ENCODE data around the gene U2AF1L4.

Gene U2AF1L4

DNA sequence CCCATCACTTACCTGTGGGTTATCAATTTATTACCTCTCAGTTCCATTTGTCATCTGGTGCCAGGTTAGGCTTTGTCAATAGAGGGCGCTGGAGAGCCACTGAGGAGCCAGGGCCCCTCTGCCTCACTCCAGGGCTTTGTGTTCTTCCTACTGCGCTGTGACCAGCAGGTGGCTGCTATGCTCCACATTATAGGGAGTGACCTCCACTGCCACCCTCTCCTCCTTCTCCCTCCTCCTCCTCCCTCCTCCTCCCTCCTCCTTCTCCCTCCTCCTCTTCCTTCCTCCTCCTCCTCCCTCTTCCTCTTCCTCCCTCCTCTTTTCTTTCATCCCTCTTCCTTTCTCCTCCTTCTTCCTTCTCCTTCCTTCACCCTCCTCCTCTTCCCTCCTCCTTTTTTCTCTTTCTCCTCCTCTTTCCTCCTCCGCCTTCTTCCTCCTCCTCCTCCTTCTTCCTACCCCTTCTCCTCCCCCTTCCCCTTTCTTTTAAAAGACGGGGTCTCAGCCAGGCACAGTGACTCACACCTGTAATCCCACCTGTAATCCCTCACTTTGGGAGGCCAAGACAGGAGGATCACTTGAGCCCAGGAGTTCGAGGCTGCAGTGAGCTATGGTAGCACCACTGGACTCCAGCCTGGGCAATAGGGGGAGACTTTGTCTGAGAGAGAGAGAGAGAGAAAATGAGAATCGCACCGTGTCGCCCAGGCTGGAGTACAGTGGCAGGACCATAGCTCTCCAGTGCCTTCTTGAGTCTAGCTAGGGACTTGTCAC, 51.2 kb downstream of the U2AF1L4 start (continued):
- TF ChIP-seq, protein P1, sequence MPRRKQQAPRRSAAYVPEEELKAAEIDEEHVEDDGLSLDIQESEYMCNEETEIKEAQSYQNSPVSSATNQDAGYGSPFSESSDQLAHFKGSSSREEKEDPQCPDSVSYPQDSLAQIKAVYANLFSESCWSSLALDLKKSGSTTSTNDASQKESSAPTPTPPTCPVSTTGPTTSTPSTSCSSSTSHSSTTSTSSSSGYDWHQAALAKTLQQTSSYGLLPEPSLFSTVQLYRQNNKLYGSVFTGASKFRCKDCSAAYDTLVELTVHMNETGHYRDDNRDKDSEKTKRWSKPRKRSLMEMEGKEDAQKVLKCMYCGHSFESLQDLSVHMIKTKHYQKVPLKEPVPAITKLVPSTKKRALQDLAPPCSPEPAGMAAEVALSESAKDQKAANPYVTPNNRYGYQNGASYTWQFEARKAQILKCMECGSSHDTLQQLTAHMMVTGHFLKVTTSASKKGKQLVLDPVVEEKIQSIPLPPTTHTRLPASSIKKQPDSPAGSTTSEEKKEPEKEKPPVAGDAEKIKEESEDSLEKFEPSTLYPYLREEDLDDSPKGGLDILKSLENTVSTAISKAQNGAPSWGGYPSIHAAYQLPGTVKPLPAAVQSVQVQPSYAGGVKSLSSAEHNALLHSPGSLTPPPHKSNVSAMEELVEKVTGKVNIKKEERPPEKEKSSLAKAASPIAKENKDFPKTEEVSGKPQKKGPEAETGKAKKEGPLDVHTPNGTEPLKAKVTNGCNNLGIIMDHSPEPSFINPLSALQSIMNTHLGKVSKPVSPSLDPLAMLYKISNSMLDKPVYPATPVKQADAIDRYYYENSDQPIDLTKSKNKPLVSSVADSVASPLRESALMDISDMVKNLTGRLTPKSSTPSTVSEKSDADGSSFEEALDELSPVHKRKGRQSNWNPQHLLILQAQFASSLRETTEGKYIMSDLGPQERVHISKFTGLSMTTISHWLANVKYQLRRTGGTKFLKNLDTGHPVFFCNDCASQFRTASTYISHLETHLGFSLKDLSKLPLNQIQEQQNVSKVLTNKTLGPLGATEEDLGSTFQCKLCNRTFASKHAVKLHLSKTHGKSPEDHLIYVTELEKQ (tag by site-specific recombination; IDR thresholded peaks at IDR 0.05; ENCODE audit: borderline replicate concordance) = peak; percentile 35; the same call in 1 of the 2 replicates
- TF ChIP-seq ZNF776 (tag by site-specific recombination; IDR thresholded peaks at IDR 0.05; ENCODE audit: borderline replicate concordance) (no peak), ZBTB1 (tag by site-specific recombination; IDR thresholded peaks at IDR 0.05) (peak; percentile 38; the same call in 1 of the 2 replicates), GLIS2 (tag by site-specific recombination; IDR thresholded peaks at IDR 0.05) (no peak), ZNF654 (tag by site-specific recombination; IDR thresholded peaks at IDR 0.05; ENCODE audit: low read depth) (peak; percentile 100)
- TF ChIP-seq, protein P2, sequence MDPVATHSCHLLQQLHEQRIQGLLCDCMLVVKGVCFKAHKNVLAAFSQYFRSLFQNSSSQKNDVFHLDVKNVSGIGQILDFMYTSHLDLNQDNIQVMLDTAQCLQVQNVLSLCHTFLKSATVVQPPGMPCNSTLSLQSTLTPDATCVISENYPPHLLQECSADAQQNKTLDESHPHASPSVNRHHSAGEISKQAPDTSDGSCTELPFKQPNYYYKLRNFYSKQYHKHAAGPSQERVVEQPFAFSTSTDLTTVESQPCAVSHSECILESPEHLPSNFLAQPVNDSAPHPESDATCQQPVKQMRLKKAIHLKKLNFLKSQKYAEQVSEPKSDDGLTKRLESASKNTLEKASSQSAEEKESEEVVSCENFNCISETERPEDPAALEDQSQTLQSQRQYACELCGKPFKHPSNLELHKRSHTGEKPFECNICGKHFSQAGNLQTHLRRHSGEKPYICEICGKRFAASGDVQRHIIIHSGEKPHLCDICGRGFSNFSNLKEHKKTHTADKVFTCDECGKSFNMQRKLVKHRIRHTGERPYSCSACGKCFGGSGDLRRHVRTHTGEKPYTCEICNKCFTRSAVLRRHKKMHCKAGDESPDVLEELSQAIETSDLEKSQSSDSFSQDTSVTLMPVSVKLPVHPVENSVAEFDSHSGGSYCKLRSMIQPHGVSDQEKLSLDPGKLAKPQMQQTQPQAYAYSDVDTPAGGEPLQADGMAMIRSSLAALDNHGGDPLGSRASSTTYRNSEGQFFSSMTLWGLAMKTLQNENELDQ (tag by site-specific recombination; IDR thresholded peaks at IDR 0.05; ENCODE audit: low read depth) = no peak

DNA sequence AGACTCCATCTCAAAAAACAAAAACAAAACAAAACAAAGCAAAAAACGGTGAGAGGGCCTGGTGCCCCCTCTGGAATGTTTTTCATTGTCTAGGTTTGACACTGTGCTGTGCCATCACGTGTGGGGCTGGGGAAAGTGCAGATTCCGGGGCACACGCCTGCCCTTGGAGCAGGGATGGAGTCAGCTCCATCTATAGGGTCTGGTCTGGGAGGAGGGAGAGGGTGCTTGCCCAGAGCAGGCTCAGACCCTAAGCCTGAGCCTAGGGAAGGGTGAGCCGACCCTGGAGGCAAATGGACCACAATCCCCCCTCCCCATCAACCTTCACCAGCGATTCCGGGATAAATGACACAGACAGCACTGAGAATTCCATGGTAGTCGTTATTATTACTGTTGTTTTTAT, 51.8 kb downstream of the U2AF1L4 start:
- ChIA-PET POLR2A (interaction anchor here (1.2 to 2.0 kb wide), 3 partner anchors 9 to 49 kb away, joined by 5 to 6 read pairs (median 5); partner anchors contain the start of gene COX6B1), CTCF (interaction anchor here (0.7 to 10.4 kb wide), 37 partner anchors 9 to 980 kb away, joined by 3 to 119 read pairs (median 5); partner anchors contain the start of genes LIN37, PSENEN, U2AF1L4 and ZBTB32)
- H3K4me3 ChIP-seq (ENCODE audit: low read depth, low read length) = no peak overlapping the region
- H3K4me1 ChIP-seq (ENCODE audit: control insufficient read depth, insufficient read depth, low read length) = no peaks in the 10 kb centered on the region
- H3K9me3 ChIP-seq (ENCODE audit: control insufficient read depth, insufficient read depth, low read depth, low read length) = no peaks in the 10 kb centered on the region; the same call in 1 of the 2 replicates
- H3K36me3 ChIP-seq (ENCODE audit: control insufficient read depth in 2 of 2, insufficient read depth in 1 of 2, low read length in 2 of 2) = no peaks in the 10 kb centered on the region; a peak in 1 of 3 replicates
- TF ChIP-seq ZNF223 (tag by site-specific recombination; IDR thresholded peaks at IDR 0.05) (no peak), ZBTB20 (tag by site-specific recombination; IDR thresholded peaks at IDR 0.05) (peak; percentile 79), ZNF433 (tag by site-specific recombination; IDR thresholded peaks at IDR 0.05; ENCODE audit: low read depth) (peak; percentile 10; the same call in 1 of the 2 replicates)
- H3K27ac ChIP-seq (ENCODE audit: extremely low read depth, low read depth, low read length) = no peak overlapping the region

Data from HEK293 (cell line).